HPDE6-E6E7 (cell line): ENCODE measurements around the gene RDM1.
"Not testable (repeated sequence)": the region's sequence is repeated elsewhere in the genome, so short reads cannot be mapped to it uniquely, and the experiment has no call there.

Experiments
- DNase-seq: peaks from one replicate; pipeline ENCODE4 v3.0.0; 2011; ENCODE audit warnings: missing footprints; ENCODE audit errors: extremely low spot score

Gene RDM1

GRCh38 chr17:35930211-35931065 is at the start of gene RDM1:
Gene RDM1, minus strand, starts transcription at chr17:35930773. Its CDS starts 46 bp downstream, at chr17:35930727.
- peak; percentile 95 for DNase-seq

GRCh38 chr17:35978346-35978745 is 47.8 kb upstream of the RDM1 start:
- no peak for DNase-seq

- DNase-seq: no peak
Observed at GRCh38 chr17:35977509-35977908, 46.9 kb upstream of the RDM1 start.

GRCh38 chr17:35973333-35974260 is 43.0 kb upstream of the RDM1 start:
- DNase-seq: peak; percentile 28

GRCh38 chr17:35972945-35973332 is 42.4 kb upstream of the RDM1 start:
- DNase-seq: no peak

- DNase-seq: no peak
Observed at GRCh38 chr17:35972535-35972934, 42.0 kb upstream of the RDM1 start.

- DNase-seq: no peak
Observed at GRCh38 chr17:35972066-35972465, 41.5 kb upstream of the RDM1 start.

GRCh38 chr17:35969558-35970380 is 39.2 kb upstream of the RDM1 start:
- peak; percentile 51 for DNase-seq

GRCh38 chr17:35968520-35969054 is 38.0 kb upstream of the RDM1 start:
- DNase-seq: no peak

- DNase-seq: no peak
Observed at GRCh38 chr17:35965272-35965671, 34.7 kb upstream of the RDM1 start.

- DNase-seq: no peak
Observed at GRCh38 chr17:35963663-35964062, 33.1 kb upstream of the RDM1 start.

GRCh38 chr17:35953720-35954119 is 23.1 kb upstream of the RDM1 start:
- no peak for DNase-seq

- no peak for DNase-seq
Observed at GRCh38 chr17:35949401-35949800, 18.8 kb upstream of the RDM1 start.

- DNase-seq: no peak
Observed at GRCh38 chr17:35948092-35948491, 17.5 kb upstream of the RDM1 start.

GRCh38 chr17:35947156-35947585 is 16.6 kb upstream of the RDM1 start:
- no peak for DNase-seq

- no peak for DNase-seq
Observed at GRCh38 chr17:35944151-35944550, 13.6 kb upstream of the RDM1 start.

- no peak for DNase-seq
Observed at GRCh38 chr17:35943537-35943936, 13.0 kb upstream of the RDM1 start, which contains the start of gene LYZL6. Gene LYZL6, minus strand, starts transcription at chr17:35943713. Its CDS starts 4,357 bp downstream, at chr17:35939356.

GRCh38 chr17:35942588-35943186 is 12.1 kb upstream of the RDM1 start:
- no peak for DNase-seq

- not testable (repeated sequence) for DNase-seq
Observed at GRCh38 chr17:35938492-35938891, 7.9 kb upstream of the RDM1 start.

GRCh38 chr17:35936063-35936462 is 5.5 kb upstream of the RDM1 start:
- no peak for DNase-seq

GRCh38 chr17:35934760-35935159 is 4.2 kb upstream of the RDM1 start:
- DNase-seq: no peak
